CD8-positive, alpha-beta memory T cell (primary cell): ENCODE data around the gene ATG16L2. TPM values are rescaled to one million over a fixed set of nuclear protein-coding genes. Genes with fewer than 3 reads are reported as not detected.

Source experiments
- CTCF ChIA-PET: fragments of 350-600 bp; sonication (Branson Sonifier 250); formaldehyde crosslinking; loops from one replicate; lab custom pipeline; 2021; ENCODE audit warnings: antibody characterized with exemption; lab: Charles Lee
- POLR2A ChIA-PET: fragments of 350-600 bp; sonication (Branson Sonifier 250); formaldehyde crosslinking; loops from one replicate; lab custom pipeline; 2021; ENCODE audit warnings: antibody characterized with exemption; lab: Charles Lee
- DNase-seq, 5 donors: peaks; one replicate each; pipeline versions ENCODE4 v3.0.0 to v3.0.0-alpha.2; 2020 to 2022; ENCODE audit warnings: mixed read lengths in 1 of 5
- H3K27ac ChIP-seq: one replicate; pipeline ENCODE4 v1.7.0; 2013; ENCODE audit warnings: low read depth, mild to moderate bottlenecking, low read length, moderate library complexity
- H3K27me3 ChIP-seq: 2 replicates; pipeline ENCODE4 v1.7.0; 2013; ENCODE audit warnings: low read length, mild to moderate bottlenecking; ENCODE audit not compliant: insufficient read depth, poor library complexity, severe bottlenecking
- H3K36me3 ChIP-seq: 2 replicates; pipeline ENCODE4 v1.7.0; 2013; ENCODE audit warnings: mild to moderate bottlenecking, low read length, moderate library complexity; ENCODE audit not compliant: insufficient read depth
- H3K4me1 ChIP-seq: 2 replicates; pipeline ENCODE4 v1.7.0; 2013; ENCODE audit warnings: mild to moderate bottlenecking, low read length, moderate library complexity; ENCODE audit not compliant: insufficient read depth
- H3K4me3 ChIP-seq: 2 replicates; pipeline ENCODE4 v1.7.0; 2013; ENCODE audit warnings: mild to moderate bottlenecking, low read length
- H3K9me3 ChIP-seq: 2 replicates; pipeline ENCODE4 v1.7.0; 2013; ENCODE audit warnings: mild to moderate bottlenecking, low read length
- H3K27ac Mint-ChIP-seq, 8 donors: one replicate each; pipeline ENCODE4 v1.8.0; 2020 to 2021; ENCODE audit warnings: mixed read lengths in 8 of 8, mild to moderate bottlenecking in 6 of 8, inconsistent platforms in 3 of 8, moderate library complexity in 3 of 8
- H3K27me3 Mint-ChIP-seq, 2 donors: one replicate each; pipeline ENCODE4 v1.8.0; 2020 to 2021; ENCODE audit warnings: mixed read lengths in 2 of 2, mild to moderate bottlenecking in 1 of 2, moderate library complexity in 1 of 2
- H3K36me3 Mint-ChIP-seq, 3 donors: one replicate each; pipeline ENCODE4 v1.8.0; 2020 to 2021; ENCODE audit warnings: mixed read lengths in 3 of 3, inconsistent platforms in 1 of 3, mild to moderate bottlenecking in 1 of 3
- H3K4me1 Mint-ChIP-seq, 3 donors: one replicate each; pipeline ENCODE4 v1.8.0; 2020 to 2021; ENCODE audit warnings: mixed read lengths in 3 of 3, inconsistent platforms in 1 of 3, mild to moderate bottlenecking in 1 of 3
- H3K4me3 Mint-ChIP-seq, 7 donors: one replicate each; pipeline ENCODE4 v1.8.0; 2020 to 2021; ENCODE audit warnings: mixed read lengths in 7 of 7, mild to moderate bottlenecking in 6 of 7, moderate library complexity in 4 of 7, inconsistent platforms in 2 of 7
- H3K9me3 Mint-ChIP-seq, 5 donors: one replicate each; pipeline ENCODE4 v1.8.0; 2020 to 2022; ENCODE audit warnings: mixed read lengths in 5 of 5, mild to moderate bottlenecking in 3 of 5, moderate library complexity in 2 of 5, inconsistent platforms in 1 of 5
- polyA plus RNA-seq: library from polyadenylated mRNA; unstranded; fragments of 300-500 nt; fragmentation: Illumina TruSeq; gene quantifications from one replicate; pipeline ENCODE4 v1.2.3, GENCODE V29; 2021
- total RNA-seq, 2 experiments: library from RNA; stranded (reverse); gene quantifications; one replicate each; pipeline ENCODE4 v1.2.3, GENCODE V29; 2021

ATG16L2 gene
- total and polyA plus RNA-seq, 3 experiments from 2014 or later = 18.8 to 53.2 (median 50.3) TPM

GRCh38 chr11:72828081-72828567 is 13.9 kb downstream of the ATG16L2 start:
- peak overlapping the region; percentile 79 to 94 (median 87) for H3K27ac Mint-ChIP-seq
- no peak for DNase-seq
- H3K4me3 Mint-ChIP-seq = peak overlapping the region in 4 of 7 donors; percentile 38 to 57 (median 42)
- Histone ChIP-seq H3K27ac (no peak overlapping the region), H3K27me3 (no peaks in the 10 kb centered on the region), H3K9me3 (no peaks in the 10 kb centered on the region), H3K4me1 (peaks cover 6% of the 10 kb centered on the region), H3K36me3 (peaks cover 7% of the 10 kb centered on the region), H3K4me3 (no peak overlapping the region)
- peaks cover 0 to 2% (median 0%) of the 10 kb centered on the region in 5 donors for H3K9me3 Mint-ChIP-seq
- peaks cover 7 to 36% (median 9%) of the 10 kb centered on the region in 3 donors for H3K4me1 Mint-ChIP-seq
- POLR2A ChIA-PET = interaction anchor here (0.6 kb wide), 1 partner anchor 15 kb away, joined by 3 read pairs; no protein-coding TSS in a partner anchor
- CTCF ChIA-PET = interaction anchor here (1.1 to 1.7 kb wide), 5 partner anchors 9 to 350 kb away, joined by 3 to 7 read pairs (median 4); no protein-coding TSS in a partner anchor
- H3K36me3 Mint-ChIP-seq = peaks cover 0 to 60% (median 3%) of the 10 kb centered on the region in 3 donors
- H3K27me3 Mint-ChIP-seq = no peaks in the 10 kb centered on the region

DNA sequence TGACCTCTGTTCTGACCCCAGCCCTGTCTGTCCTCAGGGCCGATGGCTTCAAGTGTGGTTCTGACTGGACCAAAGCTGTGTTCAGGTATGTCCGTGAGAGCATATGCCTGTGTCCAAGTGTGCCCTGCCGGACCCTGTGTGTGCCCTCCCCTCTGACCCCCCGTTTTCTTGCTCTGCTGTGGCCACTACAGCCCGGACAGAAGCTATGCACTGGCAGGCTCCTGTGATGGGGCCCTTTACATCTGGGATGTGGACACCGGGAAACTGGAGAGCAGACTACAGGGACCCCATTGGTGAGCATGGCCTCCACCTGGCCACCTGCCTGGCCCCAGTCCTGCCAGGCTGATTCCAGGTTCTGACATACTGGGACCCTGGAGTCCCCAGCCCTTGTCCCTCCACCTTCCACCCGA is 14.5 kb downstream of the ATG16L2 start:
- no peak for DNase-seq
- no peaks in the 10 kb centered on the region for H3K27me3 ChIP-seq
- POLR2A ChIA-PET = no interaction called here
- H3K27ac Mint-ChIP-seq = peak overlapping the region in 6 of 8 donors; percentile 53 to 94 (median 88)
- H3K4me1 Mint-ChIP-seq = peaks cover 7 to 36% (median 9%) of the 10 kb centered on the region in 3 donors
- no peak overlapping the region for H3K4me3 ChIP-seq
- H3K27ac ChIP-seq = no peak overlapping the region
- H3K36me3 ChIP-seq = peaks cover 7% of the 10 kb centered on the region
- H3K4me3 Mint-ChIP-seq = peak overlapping the region in 1 of 7 donors; percentile 44
- H3K4me1 ChIP-seq = peaks cover 6% of the 10 kb centered on the region
- CTCF ChIA-PET = interaction anchor here (1.2 to 1.6 kb wide), 3 partner anchors 10 to 349 kb away, joined by 3 to 7 read pairs (median 3); no protein-coding TSS in a partner anchor
- peaks cover 0 to 2% (median 0%) of the 10 kb centered on the region in 5 donors for H3K9me3 Mint-ChIP-seq
- H3K27me3 Mint-ChIP-seq = no peaks in the 10 kb centered on the region
- H3K36me3 Mint-ChIP-seq = peaks cover 0 to 54% (median 3%) of the 10 kb centered on the region in 3 donors
- no peaks in the 10 kb centered on the region for H3K9me3 ChIP-seq

DNA sequence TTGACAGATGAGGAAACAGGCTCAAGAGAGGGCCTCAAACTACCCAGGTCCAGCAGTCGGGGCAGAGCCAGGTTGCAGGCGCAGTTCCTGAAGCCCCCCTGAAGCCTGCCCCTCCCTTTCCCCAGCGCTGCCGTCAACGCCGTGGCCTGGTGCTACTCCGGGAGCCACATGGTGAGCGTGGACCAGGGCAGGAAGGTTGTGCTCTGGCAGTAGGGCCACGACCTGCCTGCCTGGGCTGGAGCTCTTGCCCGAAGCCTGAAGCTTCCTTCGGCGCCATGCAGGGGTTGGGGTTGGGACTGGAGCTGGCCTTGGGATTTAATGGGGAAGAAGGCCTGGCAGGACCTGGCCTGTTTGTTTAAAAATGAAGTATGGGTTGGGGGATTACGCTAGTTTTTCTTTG is 15.0 kb downstream of the ATG16L2 start:
- H3K27ac Mint-ChIP-seq = peak overlapping the region in 7 of 8 donors; percentile 11 to 92 (median 71)
- H3K4me3 ChIP-seq = no peak overlapping the region
- H3K27me3 ChIP-seq = no peaks in the 10 kb centered on the region
- peaks cover 7% of the 10 kb centered on the region for H3K36me3 ChIP-seq
- DNase-seq = no peak
- H3K4me1 ChIP-seq = peaks cover 6% of the 10 kb centered on the region
- H3K4me3 Mint-ChIP-seq = no peak overlapping the region
- no peaks in the 10 kb centered on the region for H3K9me3 ChIP-seq
- CTCF ChIA-PET = interaction anchor here (1.2 kb wide), 1 partner anchor 104 kb away, joined by 3 read pairs; no protein-coding TSS in a partner anchor
- peaks cover 0 to 2% (median 0%) of the 10 kb centered on the region in 5 donors for H3K9me3 Mint-ChIP-seq
- peaks cover 7 to 36% (median 9%) of the 10 kb centered on the region in 3 donors for H3K4me1 Mint-ChIP-seq
- POLR2A ChIA-PET = no interaction called here
- H3K36me3 Mint-ChIP-seq = peaks cover 0 to 53% (median 3%) of the 10 kb centered on the region in 3 donors
- peaks cover 0 to 1% of the 10 kb centered on the region in 2 donors for H3K27me3 Mint-ChIP-seq
- H3K27ac ChIP-seq = no peak overlapping the region

DNA sequence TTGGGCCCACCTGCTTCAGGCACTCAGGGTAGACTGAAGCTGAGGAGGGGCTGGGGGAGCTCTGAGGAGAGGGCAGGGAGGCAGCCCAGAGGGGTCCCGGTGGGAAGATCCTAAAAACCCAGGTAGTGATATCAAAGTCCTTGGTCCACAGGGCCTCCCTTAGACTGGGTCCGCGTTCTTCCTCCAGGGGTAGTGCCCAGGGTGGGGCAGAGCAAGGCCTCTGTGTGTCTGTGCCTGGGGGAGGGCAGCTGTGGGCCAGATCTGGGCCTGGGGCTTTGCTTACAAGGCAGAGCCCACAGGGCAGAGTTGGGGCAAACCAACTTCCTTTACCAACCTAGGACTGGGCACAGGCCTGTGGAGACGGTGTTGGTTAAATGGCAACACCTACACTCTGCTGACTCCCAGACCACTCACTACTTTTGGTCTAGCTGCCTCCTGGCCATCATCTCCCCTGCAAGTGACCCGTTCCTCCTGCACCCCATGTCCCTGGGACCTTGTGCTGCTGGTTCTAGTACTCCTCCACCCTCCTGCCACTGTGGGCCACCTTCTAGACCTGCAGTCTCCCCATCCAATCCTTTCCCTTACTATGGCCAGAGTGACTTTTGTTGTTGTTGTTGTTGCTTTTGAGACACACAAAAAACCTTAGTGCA is 15.8 kb downstream of the ATG16L2 start:
- Histone ChIP-seq H3K27ac (no peak overlapping the region), H3K36me3 (peaks cover 7% of the 10 kb centered on the region), H3K9me3 (no peaks in the 10 kb centered on the region), H3K4me3 (no peak overlapping the region), H3K4me1 (peaks cover 6% of the 10 kb centered on the region), H3K27me3 (no peaks in the 10 kb centered on the region)
- ChIA-PET CTCF (interaction anchor here (1.2 to 7.6 kb wide), 2 partner anchors 105 to 347 kb away, joined by 3 to 51 read pairs; no protein-coding TSS in a partner anchor), POLR2A (no interaction called here)
- H3K4me3 Mint-ChIP-seq = no peak overlapping the region
- H3K36me3 Mint-ChIP-seq = peaks cover 0 to 47% (median 3%) of the 10 kb centered on the region in 3 donors
- H3K27me3 Mint-ChIP-seq = peaks cover 0 to 1% of the 10 kb centered on the region in 2 donors
- no peak for DNase-seq
- peaks cover 0 to 2% (median 0%) of the 10 kb centered on the region in 5 donors for H3K9me3 Mint-ChIP-seq
- H3K27ac Mint-ChIP-seq = peak overlapping the region in 7 of 8 donors; percentile 11 to 92 (median 77)
- H3K4me1 Mint-ChIP-seq = peaks cover 7 to 35% (median 10%) of the 10 kb centered on the region in 3 donors

DNA sequence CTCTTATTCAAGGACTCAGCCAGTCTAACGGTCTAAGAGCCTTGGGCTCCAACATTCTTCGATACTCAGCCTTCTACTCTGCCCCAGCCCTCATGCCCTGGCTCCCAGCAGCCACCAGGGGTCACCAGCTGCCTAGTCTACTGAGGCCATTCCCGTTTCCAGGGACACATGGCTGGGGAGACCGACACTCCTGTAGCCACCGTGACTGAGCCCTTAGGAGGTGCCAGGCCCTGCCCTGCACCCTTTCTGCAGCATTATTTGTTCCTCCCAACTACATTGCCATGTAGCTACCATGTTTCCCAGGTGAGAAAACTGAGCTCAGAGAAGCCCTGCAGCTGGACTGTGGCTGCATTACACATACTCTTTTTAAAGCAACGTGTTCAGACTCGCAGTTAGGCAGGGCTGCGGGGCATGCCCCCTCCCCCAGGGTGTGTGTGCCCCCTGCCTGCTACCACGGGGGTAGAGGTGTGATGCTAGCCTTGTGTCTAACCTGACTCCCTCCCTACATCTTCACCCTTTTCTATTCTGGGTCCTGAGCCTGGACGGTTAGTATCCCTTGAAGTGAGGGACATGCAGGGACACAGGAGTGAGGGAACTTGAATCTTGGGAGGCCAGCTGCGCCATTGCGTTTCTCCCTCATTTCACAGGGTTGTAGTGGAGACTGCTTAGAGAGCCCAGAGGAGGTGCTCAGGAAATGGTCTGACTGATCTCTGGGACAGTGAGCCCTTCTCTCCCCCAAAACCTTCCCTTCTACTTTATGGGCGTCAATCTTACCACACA is 17.5 kb downstream of the ATG16L2 start:
- no peaks in the 10 kb centered on the region for H3K9me3 ChIP-seq
- H3K9me3 Mint-ChIP-seq = peaks cover 0 to 2% (median 0%) of the 10 kb centered on the region in 5 donors
- H3K4me3 ChIP-seq = no peak overlapping the region
- H3K4me1 Mint-ChIP-seq = peaks cover 7 to 33% (median 13%) of the 10 kb centered on the region in 3 donors
- peaks cover 0 to 1% of the 10 kb centered on the region in 2 donors for H3K27me3 Mint-ChIP-seq
- no peaks in the 10 kb centered on the region for H3K27me3 ChIP-seq
- peak; percentile 28 to 60 (median 41) for DNase-seq
- H3K36me3 ChIP-seq = peaks cover 4% of the 10 kb centered on the region
- CTCF ChIA-PET = interaction anchor here (0.6 to 7.6 kb wide), 16 partner anchors 9 to 352 kb away, joined by 3 to 51 read pairs (median 3); partner anchors contain the start of gene ATG16L2
- H3K27ac Mint-ChIP-seq = peak overlapping the region; percentile 59 to 95 (median 76)
- H3K4me1 ChIP-seq = peaks cover 6% of the 10 kb centered on the region
- H3K36me3 Mint-ChIP-seq = peaks cover 0 to 39% (median 3%) of the 10 kb centered on the region in 3 donors
- no peak overlapping the region for H3K4me3 Mint-ChIP-seq
- POLR2A ChIA-PET = interaction anchor here (0.7 kb wide), 1 partner anchor 326 kb away, joined by 3 read pairs; no protein-coding TSS in a partner anchor
- H3K27ac ChIP-seq = no peak overlapping the region

DNA sequence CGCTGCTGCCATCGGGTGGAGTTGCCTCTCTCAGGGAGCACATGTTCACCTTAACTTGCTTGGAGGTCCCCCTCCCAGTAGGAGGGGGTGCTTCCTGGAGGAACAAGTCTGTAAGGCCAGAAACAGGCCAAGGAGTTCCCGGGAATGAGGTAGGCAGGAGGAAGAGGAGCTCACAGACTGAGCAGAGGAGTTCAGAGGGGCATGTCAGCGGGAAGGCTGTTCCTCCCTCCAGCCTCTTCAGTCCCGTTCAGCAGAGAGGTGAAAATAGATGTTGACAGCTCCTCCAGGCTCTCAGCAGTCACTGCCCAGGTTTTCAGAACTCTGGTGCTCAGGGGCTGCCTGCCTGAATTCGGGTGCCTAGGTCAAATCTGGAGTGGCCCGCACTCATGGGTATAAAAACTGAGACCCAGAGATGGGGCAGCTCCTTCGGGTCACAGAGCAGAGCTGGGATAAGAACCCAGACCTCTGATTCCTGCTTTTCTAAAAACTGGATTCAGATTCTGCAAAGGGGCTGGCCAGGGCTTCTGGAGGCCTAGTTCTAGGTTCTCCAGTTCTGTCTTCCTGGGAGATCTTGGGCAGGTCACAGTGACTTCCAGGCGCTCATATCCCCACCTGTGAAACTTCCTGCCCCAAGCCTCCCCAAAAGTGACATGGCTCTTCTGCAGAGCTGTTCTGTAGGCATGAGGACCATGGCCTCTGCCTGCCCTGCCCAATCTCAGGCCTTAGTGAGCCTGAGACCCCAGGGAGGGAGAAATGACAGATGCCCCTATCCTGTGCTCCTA is 18.3 kb downstream of the ATG16L2 start:
- ChIA-PET POLR2A (interaction anchor here (0.7 kb wide), 1 partner anchor 325 kb away, joined by 3 read pairs; no protein-coding TSS in a partner anchor), CTCF (interaction anchor here (0.6 to 7.6 kb wide), 16 partner anchors 8 to 352 kb away, joined by 3 to 51 read pairs (median 3); partner anchors contain the start of gene STARD10)
- H3K27me3 Mint-ChIP-seq = peaks cover 0 to 1% of the 10 kb centered on the region in 2 donors
- H3K4me1 ChIP-seq = peaks cover 6% of the 10 kb centered on the region
- peak overlapping the region; percentile 29 to 95 (median 60) for H3K27ac Mint-ChIP-seq
- peaks cover 4 to 26% (median 13%) of the 10 kb centered on the region in 3 donors for H3K4me1 Mint-ChIP-seq
- H3K27me3 ChIP-seq = no peaks in the 10 kb centered on the region
- H3K36me3 ChIP-seq = peaks cover 4% of the 10 kb centered on the region
- no peaks in the 10 kb centered on the region for H3K9me3 ChIP-seq
- H3K9me3 Mint-ChIP-seq = peaks cover 0 to 2% (median 0%) of the 10 kb centered on the region in 5 donors
- H3K4me3 ChIP-seq = no peak overlapping the region
- H3K36me3 Mint-ChIP-seq = peaks cover 0 to 41% (median 3%) of the 10 kb centered on the region in 3 donors
- no peak overlapping the region for H3K27ac ChIP-seq
- no peak overlapping the region for H3K4me3 Mint-ChIP-seq
- DNase-seq = no peak
